ENCODE measurements around the gene CLEC16A.

- TF ChIP-seq CTCF (IDR thresholded peaks at IDR 0.05 in 4 of 5, conservative IDR thresholded peaks at IDR 0.05 in 1 of 5), result no peak
- no peak for TF ChIP-seq POLR2A (IDR thresholded peaks at IDR 0.05)
These were observed 122.9 kb downstream of the CLEC16A start for GRCh38 chr16:11067266-11067665.
